ENCODE results near the gene GNB1L. TPM values are rescaled to one million over a fixed set of nuclear protein-coding genes. Genes with fewer than 3 reads are reported as not detected.

The GNB1L gene
- total RNA-seq, 2 donors from 2014 or later: 9.7 to 17.9 TPM

- DNase-seq (ENCODE audit: low spot score) (peak; percentile 48), ATAC-seq (no peak)
- no peaks in the 10 kb centered on the region for H3K9me3 Mint-ChIP-seq
- no peak overlapping the region for H3K27ac Mint-ChIP-seq
- no peaks in the 10 kb centered on the region for H3K27me3 Mint-ChIP-seq
- H3K36me3 Mint-ChIP-seq: no peaks in the 10 kb centered on the region
- H3K4me3 Mint-ChIP-seq: no peak overlapping the region
- no peaks in the 10 kb centered on the region for H3K4me1 Mint-ChIP-seq (ENCODE audit: low read depth in 2 of 2)
These were observed 21.0 kb upstream of the GNB1L start for GRCh38 chr22:19875531-19876313.

DNA sequence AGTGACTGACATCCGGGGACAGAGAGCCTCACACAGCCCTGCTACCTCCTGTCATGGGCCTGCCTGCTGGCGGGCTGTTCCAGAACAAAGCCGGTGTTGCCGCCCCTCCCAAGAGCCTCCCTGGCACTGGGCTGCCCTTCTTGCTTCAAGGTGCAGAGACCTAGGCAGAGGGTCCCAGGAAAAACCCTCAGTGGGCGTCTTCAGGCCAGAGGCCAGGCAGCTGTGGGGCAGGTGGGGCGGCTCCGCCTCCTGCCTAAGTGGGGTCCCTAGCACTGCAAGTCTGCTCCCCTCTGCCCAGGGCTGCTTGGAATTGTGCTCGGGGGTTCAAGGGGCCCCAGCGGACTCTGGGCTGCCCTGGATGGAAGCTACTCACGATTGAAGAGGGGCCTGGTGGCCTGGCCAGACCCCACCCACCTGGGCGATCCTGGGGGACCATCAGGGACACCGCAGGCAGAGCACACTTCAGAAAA lies 20.4 kb upstream of the GNB1L start:
- H3K4me3 Mint-ChIP-seq: no peak overlapping the region
- no peak for ATAC-seq
- H3K4me1 Mint-ChIP-seq (ENCODE audit: low read depth in 2 of 2): no peaks in the 10 kb centered on the region
- no peaks in the 10 kb centered on the region for H3K36me3 Mint-ChIP-seq
- no peaks in the 10 kb centered on the region for H3K9me3 Mint-ChIP-seq
- no peaks in the 10 kb centered on the region for H3K27me3 Mint-ChIP-seq
- DNase-seq (ENCODE audit: low spot score): peak; percentile 56
- H3K27ac Mint-ChIP-seq: no peak overlapping the region

DNA sequence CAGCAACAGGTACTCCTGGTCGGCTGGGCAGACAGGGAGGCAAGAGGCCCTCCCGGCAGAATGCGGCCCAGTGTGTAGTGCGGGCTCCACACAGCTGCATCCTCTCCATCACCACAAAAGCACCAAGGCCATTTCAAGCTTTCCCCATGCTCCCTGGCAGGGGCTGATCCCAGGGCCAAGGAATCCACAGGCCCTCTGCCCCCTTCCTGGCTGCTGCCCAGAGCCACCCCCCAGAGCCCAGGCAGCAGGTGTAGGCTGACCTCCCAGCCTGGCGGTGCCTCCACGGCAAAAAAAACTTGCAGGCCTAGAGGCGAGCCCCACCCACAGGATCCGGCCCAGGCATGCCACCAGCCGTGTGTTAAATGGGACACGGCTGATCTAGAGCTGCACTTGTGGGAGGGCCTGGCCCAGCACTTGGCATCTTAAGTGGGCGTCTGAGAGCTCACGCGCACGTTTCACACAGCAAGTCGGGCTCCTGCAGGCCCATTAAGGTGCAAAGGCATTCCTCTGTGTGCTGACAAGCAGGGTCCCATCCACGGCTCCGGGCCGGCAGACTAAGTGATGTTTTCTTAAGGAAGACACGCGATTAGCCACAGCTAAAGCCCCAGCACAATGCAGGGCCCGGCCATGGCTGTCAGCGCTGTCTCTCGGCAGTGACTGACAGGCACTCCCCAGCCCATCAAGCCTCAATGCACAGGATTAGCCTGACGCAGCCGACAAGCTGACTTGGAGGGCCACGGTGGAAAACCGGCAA lies 19.8 kb upstream of the GNB1L start:
- no peaks in the 10 kb centered on the region for H3K36me3 Mint-ChIP-seq
- no peak for ATAC-seq
- H3K9me3 Mint-ChIP-seq: no peaks in the 10 kb centered on the region
- H3K27ac Mint-ChIP-seq: no peak overlapping the region
- H3K4me1 Mint-ChIP-seq (ENCODE audit: low read depth in 2 of 2): no peaks in the 10 kb centered on the region
- no peak overlapping the region for H3K4me3 Mint-ChIP-seq
- peak; percentile 56 for DNase-seq (ENCODE audit: low spot score)
- no peaks in the 10 kb centered on the region for H3K27me3 Mint-ChIP-seq

GRCh38 chr22:19873960-19874306 lies 19.3 kb upstream of the GNB1L start:
- Mint-ChIP-seq H3K36me3 (no peaks in the 10 kb centered on the region), H3K27ac (no peak overlapping the region), H3K4me3 (no peak overlapping the region), H3K9me3 (no peaks in the 10 kb centered on the region), H3K27me3 (no peaks in the 10 kb centered on the region), H3K4me1 (ENCODE audit: low read depth in 2 of 2) (no peaks in the 10 kb centered on the region)
- ATAC-seq: no peak
- DNase-seq (ENCODE audit: low spot score): no peak

DNA sequence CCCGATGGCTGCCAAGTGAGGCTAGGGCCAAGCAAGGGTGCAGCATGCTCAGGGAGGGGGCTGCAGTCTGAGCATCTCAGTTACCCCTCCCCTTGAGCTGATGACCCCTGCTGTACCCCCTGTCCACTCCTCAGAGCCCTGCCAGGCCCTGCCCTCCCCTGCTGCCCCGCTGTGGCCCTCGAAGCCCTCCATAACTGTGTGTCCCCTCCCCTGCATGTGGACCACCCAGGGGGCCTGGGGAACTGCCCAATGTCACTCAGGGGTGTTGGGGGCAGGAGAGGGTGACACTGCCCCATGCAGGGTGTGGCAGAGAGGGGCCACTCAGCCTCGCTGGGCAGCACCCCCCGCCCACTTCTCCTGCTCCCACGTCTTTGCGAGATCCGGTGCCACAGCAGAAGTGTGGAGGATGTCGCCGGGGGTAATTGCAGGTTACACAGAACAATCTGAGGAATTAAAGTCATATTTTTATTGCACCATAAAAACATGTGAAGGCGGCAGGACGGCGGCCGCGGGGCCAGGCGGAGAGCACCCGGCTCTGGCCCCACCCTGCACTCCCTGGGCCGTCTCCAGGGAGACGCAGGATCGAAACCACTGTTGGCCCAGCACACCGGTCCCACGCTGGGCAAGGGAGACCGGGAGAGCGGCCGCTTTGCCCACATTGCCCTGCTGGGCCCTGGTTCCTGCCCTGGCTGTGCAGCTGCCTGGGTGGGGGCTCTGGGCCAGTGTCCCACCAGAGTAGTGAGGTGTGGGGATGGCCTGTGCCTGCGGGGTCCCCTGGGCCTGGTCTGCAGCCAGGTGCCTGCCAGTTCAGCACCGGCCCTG lies 18.7 kb upstream of the GNB1L start:
- Mint-ChIP-seq H3K4me3 (no peak overlapping the region), H3K9me3 (no peaks in the 10 kb centered on the region), H3K4me1 (ENCODE audit: low read depth in 2 of 2) (no peaks in the 10 kb centered on the region), H3K36me3 (no peaks in the 10 kb centered on the region), H3K27me3 (no peaks in the 10 kb centered on the region), H3K27ac (no peak overlapping the region)
- DNase-seq (ENCODE audit: low spot score) (peak; percentile 54), ATAC-seq (no peak)

DNA sequence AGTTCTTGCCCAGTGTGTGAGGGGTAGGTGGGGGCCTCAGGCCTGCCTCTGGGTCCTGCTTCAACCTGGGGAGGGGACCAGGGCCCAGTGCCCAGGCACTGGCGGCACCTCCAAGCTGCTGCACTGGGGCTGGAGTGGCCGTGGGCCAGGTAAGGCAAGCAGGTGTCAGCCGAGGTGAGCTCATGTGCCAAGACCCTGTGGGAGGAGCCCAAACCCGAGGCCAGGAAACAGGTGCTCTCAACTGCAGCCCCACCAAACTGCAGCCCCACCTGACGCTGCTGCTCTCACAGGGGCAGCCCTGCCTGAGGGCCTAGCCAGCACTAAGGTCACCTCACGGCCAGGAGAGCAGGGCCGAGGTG lies 18.1 kb upstream of the GNB1L start:
- no peaks in the 10 kb centered on the region for H3K27me3 Mint-ChIP-seq
- no peak overlapping the region for H3K27ac Mint-ChIP-seq
- no peak overlapping the region for H3K4me3 Mint-ChIP-seq
- no peaks in the 10 kb centered on the region for H3K4me1 Mint-ChIP-seq (ENCODE audit: low read depth in 2 of 2)
- no peaks in the 10 kb centered on the region for H3K9me3 Mint-ChIP-seq
- DNase-seq (ENCODE audit: low spot score) (peak; percentile 50), ATAC-seq (no peak)
- H3K36me3 Mint-ChIP-seq: no peaks in the 10 kb centered on the region

DNA sequence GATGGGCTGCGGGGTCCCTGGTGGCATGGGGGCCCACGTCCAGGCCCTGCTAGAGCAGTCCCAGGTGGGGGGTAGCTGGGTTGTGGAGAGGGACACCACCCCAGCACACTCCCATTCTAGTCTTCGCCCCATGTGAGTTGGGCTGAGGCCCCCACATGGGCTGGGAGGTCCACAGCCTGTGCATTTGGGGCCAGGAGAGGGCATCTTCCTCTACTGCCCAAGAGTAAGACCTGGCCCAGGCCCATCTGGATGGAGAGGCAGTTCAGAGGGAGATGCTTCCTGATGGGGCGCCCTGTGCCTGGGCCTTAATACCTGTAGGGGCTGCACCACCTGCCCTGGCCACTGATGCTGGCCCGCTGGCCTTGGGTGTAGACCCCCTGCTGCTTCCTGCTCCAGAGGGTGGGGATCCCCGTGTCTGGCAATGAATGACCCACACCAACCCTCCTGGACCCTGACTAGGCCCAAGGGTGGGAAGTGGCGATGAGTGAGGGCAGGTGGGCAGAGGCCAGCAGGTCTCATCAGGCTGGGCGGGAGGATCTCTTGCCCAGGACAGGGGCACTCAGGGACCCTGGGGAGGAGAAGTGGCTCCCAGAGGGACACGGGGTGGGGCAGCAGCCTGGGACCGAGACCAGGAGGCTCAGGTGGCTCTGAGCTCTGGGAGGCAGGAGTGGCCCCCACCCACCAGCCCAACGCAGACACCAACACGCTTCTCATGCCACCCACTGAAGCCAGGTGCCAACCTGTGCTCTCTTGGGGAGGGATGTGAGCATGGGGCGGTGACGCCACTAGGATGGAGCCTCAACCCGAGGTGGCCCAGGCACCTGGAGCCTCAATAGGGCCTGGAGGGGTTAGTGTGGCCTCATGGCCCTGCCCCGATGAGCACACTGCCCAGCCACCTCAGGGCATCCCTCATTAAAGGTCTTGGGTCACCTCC lies 17.4 kb upstream of the GNB1L start:
- DNase-seq (ENCODE audit: low spot score) (peak; percentile 51), ATAC-seq (no peak)
- Mint-ChIP-seq H3K4me3 (no peak overlapping the region), H3K36me3 (no peaks in the 10 kb centered on the region), H3K9me3 (no peaks in the 10 kb centered on the region), H3K4me1 (ENCODE audit: low read depth in 2 of 2) (no peaks in the 10 kb centered on the region), H3K27ac (no peak overlapping the region), H3K27me3 (no peaks in the 10 kb centered on the region)

DNA sequence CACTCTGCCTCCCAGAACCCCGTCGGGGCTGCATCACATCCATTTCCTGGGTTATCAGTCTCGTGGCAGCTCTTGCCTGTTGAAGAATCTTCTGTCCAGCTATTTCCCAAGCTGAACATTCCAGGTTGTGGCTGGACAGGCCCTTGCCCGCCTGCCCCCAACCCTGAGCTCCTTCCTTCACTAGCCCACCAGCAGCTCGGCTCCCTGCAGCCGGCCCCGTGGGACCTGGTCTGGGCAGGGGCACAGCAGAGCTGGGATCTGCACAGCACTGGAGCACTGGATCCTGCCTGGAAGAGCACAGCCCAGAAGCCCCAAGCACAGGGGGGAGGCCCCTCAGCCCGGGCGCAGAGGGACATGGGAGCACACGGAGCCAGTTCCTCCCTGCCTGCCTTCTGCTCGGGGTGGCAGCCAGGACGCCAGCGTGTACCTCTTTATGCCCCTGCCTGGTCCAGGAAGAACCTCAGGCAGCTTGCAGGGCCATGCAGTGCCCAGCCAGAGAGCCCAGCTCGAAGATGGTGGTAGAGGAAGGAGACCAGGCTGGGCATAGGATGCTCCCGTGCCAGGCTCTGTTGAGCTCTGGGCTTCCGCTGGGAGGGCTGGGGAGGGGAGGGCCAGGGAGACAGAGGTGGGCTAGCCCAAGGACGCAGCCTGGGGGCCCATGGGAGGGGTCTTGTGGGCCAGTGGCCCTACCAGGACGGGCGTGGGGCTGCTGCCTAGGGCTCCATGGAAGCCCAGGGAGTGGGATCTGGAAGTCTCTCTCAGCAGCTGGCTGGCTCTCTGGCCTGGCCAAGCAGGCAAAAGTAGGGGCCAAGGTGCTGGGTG lies 16.6 kb upstream of the GNB1L start:
- no peaks in the 10 kb centered on the region for H3K4me1 Mint-ChIP-seq (ENCODE audit: low read depth in 2 of 2)
- no peak overlapping the region for H3K4me3 Mint-ChIP-seq
- ATAC-seq: no peak
- H3K27me3 Mint-ChIP-seq: no peaks in the 10 kb centered on the region
- DNase-seq (ENCODE audit: low spot score): peak; percentile 47
- no peak overlapping the region for H3K27ac Mint-ChIP-seq
- H3K36me3 Mint-ChIP-seq: no peaks in the 10 kb centered on the region
- no peaks in the 10 kb centered on the region for H3K9me3 Mint-ChIP-seq

DNA sequence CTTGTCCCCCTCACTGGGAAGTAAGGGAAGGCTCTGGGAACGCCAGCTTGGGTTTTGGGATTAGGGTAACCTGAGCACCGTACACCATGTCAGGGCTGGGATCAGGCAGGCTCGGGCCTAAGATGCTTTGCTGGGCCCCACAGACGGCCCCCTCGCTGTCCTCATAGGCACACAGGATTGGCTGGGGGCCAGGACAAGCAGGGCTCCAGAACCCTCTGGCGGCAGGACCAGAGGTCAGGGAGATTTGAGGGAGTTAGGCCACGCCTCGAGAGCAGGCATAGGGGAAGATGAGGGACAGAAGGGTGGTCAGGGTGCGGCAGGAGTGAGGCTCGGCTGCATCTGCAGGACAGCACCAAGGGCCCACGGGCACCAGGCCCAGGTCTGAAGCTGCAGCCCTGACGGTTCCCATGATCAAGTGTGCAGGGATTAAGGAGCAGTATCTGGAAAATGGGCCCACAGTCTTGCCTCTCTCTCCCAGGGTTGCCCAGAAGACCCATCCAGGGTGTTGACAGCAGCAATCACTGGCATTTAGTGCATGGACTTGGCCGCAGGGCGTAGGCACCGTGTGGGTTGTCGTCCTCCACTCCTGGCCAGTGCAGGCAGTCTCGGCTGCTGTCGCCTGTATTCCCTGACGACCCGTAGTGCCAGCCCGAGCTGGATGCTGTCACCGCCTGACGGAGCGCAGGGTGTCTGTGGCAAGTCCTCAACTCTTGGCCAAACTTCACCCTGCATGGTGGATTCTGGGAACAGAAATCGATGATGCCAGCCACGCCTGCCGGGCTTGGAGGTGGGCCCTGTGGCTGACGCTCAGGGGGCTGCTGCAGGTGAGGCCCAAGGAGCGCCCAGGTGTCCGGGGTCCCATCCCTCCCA lies 15.7 kb upstream of the GNB1L start:
- no peak overlapping the region for H3K4me3 Mint-ChIP-seq
- no peaks in the 10 kb centered on the region for H3K27me3 Mint-ChIP-seq
- peak; percentile 45 for DNase-seq (ENCODE audit: low spot score)
- H3K27ac Mint-ChIP-seq: no peak overlapping the region
- no peak for ATAC-seq
- H3K9me3 Mint-ChIP-seq: no peaks in the 10 kb centered on the region
- H3K36me3 Mint-ChIP-seq: no peaks in the 10 kb centered on the region
- H3K4me1 Mint-ChIP-seq (ENCODE audit: low read depth in 2 of 2): no peaks in the 10 kb centered on the region

- ATAC-seq (no peak), DNase-seq (ENCODE audit: low spot score) (peak; percentile 31)
- Mint-ChIP-seq H3K27ac (no peak overlapping the region), H3K9me3 (no peaks in the 10 kb centered on the region), H3K4me3 (no peak overlapping the region), H3K36me3 (no peaks in the 10 kb centered on the region), H3K27me3 (no peaks in the 10 kb centered on the region), H3K4me1 (ENCODE audit: low read depth in 2 of 2) (no peaks in the 10 kb centered on the region)
These were observed 15.0 kb upstream of the GNB1L start for GRCh38 chr22:19869497-19870152.

GRCh38 chr22:19868773-19869471 lies 14.2 kb upstream of the GNB1L start:
- Mint-ChIP-seq H3K36me3 (no peaks in the 10 kb centered on the region), H3K9me3 (no peaks in the 10 kb centered on the region), H3K27ac (no peak overlapping the region), H3K4me3 (no peak overlapping the region), H3K27me3 (no peaks in the 10 kb centered on the region), H3K4me1 (ENCODE audit: low read depth in 2 of 2) (no peaks in the 10 kb centered on the region)
- ATAC-seq (no peak), DNase-seq (ENCODE audit: low spot score) (peak; percentile 61)
